GM12878 (cell line): ENCODE results near the gene PPP2R5A. TPM values are rescaled to one million over a fixed set of nuclear protein-coding genes. Genes with fewer than 3 reads are reported as not detected.
"Not testable (repeated sequence)": the region's sequence is repeated elsewhere in the genome, so short reads cannot be mapped to it uniquely, and the experiment has no call there.

Source experiments
- ATAC-seq: fragments of 200-7000 bp; cut with Tn5 transposase; 3 replicates; pipeline ENCODE4 v1.9.1; 2020; ENCODE audit warnings: mild to moderate bottlenecking, moderate library complexity
- BruUV-seq: library from RNA; stranded (reverse); fragments of 400-500 nt; replicated peaks from 2 replicates; lab custom pipeline; 2021; lab: Mats Ljungman, UMichigan
- CTCF ChIA-PET: fragments of 300-600 bp; sonication (Branson Sonifier 250); formaldehyde crosslinking; extraction: SDS; loops from one replicate; lab custom pipeline; 2021; ENCODE audit warnings: inconsistent platforms; lab: Yijun Ruan, JAX
- POLR2A ChIA-PET: fragments of 350-600 bp; formaldehyde crosslinking; extraction: SDS; loops from one replicate; lab custom pipeline; 2021; ENCODE audit warnings: inconsistent platforms; lab: Charles Lee
- RAD21 ChIA-PET: fragments of 300-600 bp; sonication (Branson Sonifier 250); formaldehyde crosslinking; loops from one replicate; lab custom pipeline; 2023; ENCODE audit warnings: antibody characterized with exemption; ENCODE audit not compliant: unreplicated experiment; lab: Charles Lee
- SMC1A ChIA-PET: fragments of 300-600 bp; sonication (Branson Sonifier 250); formaldehyde crosslinking; loops from one replicate; lab custom pipeline; 2023; ENCODE audit not compliant: unreplicated experiment, uncharacterized antibody; lab: Charles Lee
- DNase-seq: peaks from one replicate; pipeline ENCODE4 v3.0.0-alpha.2; 2011; ENCODE audit warnings: low read depth, low spot score
- FAIRE-seq: peaks from 3 replicates; lab custom pipeline; 2011; peaks lifted over from hg19 to GRCh38; lab: Jason Lieb, UNC
- H2AFZ ChIP-seq: 2 replicates; pipeline ENCODE4 v1.6.0; 2011; ENCODE audit warnings: low read depth, low read length, control low read depth; ENCODE audit not compliant: control insufficient read depth
- H3K27ac ChIP-seq: 2 replicates; pipeline ENCODE4 v1.5.1; 2011; ENCODE audit warnings: control low read depth; ENCODE audit not compliant: control insufficient read depth, insufficient read depth
- H3K27me3 ChIP-seq, 2 experiments: replicated peaks in 1 of 2; 2 replicates each; pipeline versions ENCODE4 v1.6.0 to v1.6.1; 2011; ENCODE audit warnings: low read length in 1 of 2; ENCODE audit not compliant: control insufficient read depth in 2 of 2, insufficient read depth in 2 of 2
- H3K36me3 ChIP-seq, 2 experiments: 2 replicates each; pipeline ENCODE4 v1.5.1; 2011; ENCODE audit warnings: low read length in 1 of 2; ENCODE audit not compliant: control insufficient read depth in 2 of 2, insufficient read depth in 2 of 2
- H3K4me1 ChIP-seq: 2 replicates; pipeline ENCODE4 v1.6.1; 2011; ENCODE audit warnings: mild to moderate bottlenecking, low read length, moderate library complexity, mixed read lengths; ENCODE audit not compliant: control insufficient read depth, insufficient read depth
- H3K4me2 ChIP-seq: 2 replicates; pipeline ENCODE4 v1.6.0; 2011; ENCODE audit warnings: control low read depth; ENCODE audit not compliant: control insufficient read depth, insufficient read depth
- H3K4me3 ChIP-seq: fragments of 200-600 bp; sonication (generic); 2 replicates; pipeline ENCODE4 v1.5.1; 2016
- H3K79me2 ChIP-seq: 2 replicates; pipeline ENCODE4 v1.6.0; 2011; ENCODE audit warnings: low read length; ENCODE audit not compliant: control insufficient read depth, insufficient read depth
- H3K9ac ChIP-seq: 2 replicates; pipeline ENCODE4 v1.8.0; 2011; ENCODE audit warnings: low read length, control low read depth, mixed read lengths; ENCODE audit not compliant: control insufficient read depth, insufficient read depth
- H3K9me3 ChIP-seq: replicated peaks from 3 replicates; pipeline ENCODE4 v1.5.1; 2011; ENCODE audit warnings: mild to moderate bottlenecking, low read length; ENCODE audit not compliant: control insufficient read depth, insufficient read depth
- H4K20me1 ChIP-seq: 2 replicates; pipeline ENCODE4 v1.6.0; 2011; ENCODE audit not compliant: control insufficient read depth, insufficient read depth
- ATF7 ChIP-seq: fragments of 450-650 bp; IDR thresholded peaks from 2 replicates; pipeline ENCODE4 v1.6.1; 2016; ENCODE audit warnings: low read depth, mild to moderate bottlenecking
- HDAC2 ChIP-seq: fragments of 200-600 bp; sonication (generic); IDR thresholded peaks from 2 replicates; pipeline ENCODE4 v1.6.1; 2017
- MLLT1 ChIP-seq: fragments of 450-650 bp; IDR thresholded peaks from 2 replicates; pipeline ENCODE4 v1.6.1; 2016; ENCODE audit warnings: mild to moderate bottlenecking
- WGBS: methylation state at CpG from one replicate; pipeline ENCODE4 v1.1.6; 2016; ENCODE audit warnings: low lambda C conversion rate; ENCODE audit not compliant: insufficient replicate concordance, insufficient coverage; ENCODE audit errors: missing lambda C conversion rate; 5-methylcytosine and 5-hydroxymethylcytosine counted together
- in situ Hi-C: fragments of 300-500 bp; cut with MboI; formaldehyde crosslinking; loops from 9 replicates; pipeline ENCODE4 v1.14.3; 2018; ENCODE audit warnings: mixed read lengths
- intact Hi-C: fragments of 100-400 bp; cut with micrococcal nuclease; formaldehyde crosslinking; loops from one replicate; pipeline ENCODE4 v1.14.2; 2022; ENCODE audit not compliant: unreplicated experiment
- polyA plus RNA-seq, 11 experiments: library from polyadenylated mRNA; depleted of rRNA in 4 of 11; unstranded in 6 of 11; stranded (reverse) in 5 of 11; fragments of >200 nt; fragmentation: Nextera tagmentation in 4 of 11; fragmentation: Illumina TruSeq in 1 of 11; extraction: Ambion mirVana in 4 of 11; extraction: Trizol in 1 of 11; gene quantifications; 1 replicate in 1 of 11; 2 replicates in 10 of 11; pipeline versions ENCODE4 v1.2.1 to v1.2.3, GENCODE V29; 2011 to 2016; ENCODE audit warnings: inconsistent platforms in 2 of 11, missing spikeins in 2 of 11, low read depth in 1 of 11
- total RNA-seq, 4 experiments: library from RNA; depleted of rRNA in 3 of 4; stranded (reverse); fragments of >200 nt in 3 of 4; fragmentation: Illumina TruSeq in 1 of 4; extraction: Trizol in 1 of 4; gene quantifications; 2 replicates each; pipeline versions ENCODE4 v1.2.1 to v1.2.3, GENCODE V29; 2013 to 2021

The PPP2R5A gene
- total and polyA plus RNA-seq, 10 of the 15 experiments (the other 5 are each of a cell fraction or from before 2014, with no cell fraction given) = 15.4 to 40.6 (median 32.5) TPM

GRCh38 chr1:212287261-212287895 lies 2.2 kb downstream of the PPP2R5A start:
- ChIA-PET SMC1A (interaction anchor here (0.6 to 5.1 kb wide), 20 partner anchors 8 to 606 kb away, joined by 3 to 31 read pairs (median 4); partner anchors contain the start of genes DTL and INTS7), CTCF (interaction anchor here (0.9 to 3.4 kb wide), 11 partner anchors 42 to 606 kb away, joined by 3 to 22 read pairs (median 6); partner anchors contain the start of genes DTL and INTS7), RAD21 (interaction anchor here (0.5 to 3.0 kb wide), 13 partner anchors 29 to 606 kb away, joined by 3 to 24 read pairs (median 7); partner anchors contain the start of genes DTL and INTS7), POLR2A (interaction anchor here (1.2 to 2.5 kb wide), 5 partner anchors 8 to 592 kb away, joined by 3 to 8 read pairs (median 4); partner anchors contain the start of gene PACC1)
- H3K27me3 ChIP-seq = no peaks in the 10 kb centered on the region
- ATAC-seq (no peak), DNase-seq (no peak), FAIRE-seq (no peak)
- no peaks in the 10 kb centered on the region for H3K9me3 ChIP-seq
- peaks cover 18% of the 10 kb centered on the region for H3K4me1 ChIP-seq
- 33% methylated on average over 3 of the region's 3 CpGs for WGBS
- H3K27ac ChIP-seq = peak overlapping the region; percentile 79
- intact Hi-C loops = loop anchor here (5.0 kb wide), 2 partner anchors 125 to 590 kb away; partner anchors contain the start of gene PACC1
- peak; percentile 68 for TF ChIP-seq ATF7
- TF ChIP-seq HDAC2 = no peak
- no peaks in the 10 kb centered on the region for H4K20me1 ChIP-seq
- peak overlapping the region; percentile 68 for H3K4me2 ChIP-seq
- H3K79me2 ChIP-seq = peaks cover 71% of the 10 kb centered on the region
- no TSS peak for BruUV-seq
- peak overlapping the region; percentile 70 for H3K9ac ChIP-seq
- H3K36me3 ChIP-seq = no peaks in the 10 kb centered on the region
- H2AFZ ChIP-seq = no peak overlapping the region
- H3K4me3 ChIP-seq = peak overlapping the region; percentile 88
- in situ Hi-C loops = no loop called here

- Histone ChIP-seq H3K4me2 (peak overlapping the region; percentile 68), H3K4me3 (peak overlapping the region; percentile 67), H3K4me1 (peaks cover 22% of the 10 kb centered on the region), H3K79me2 (peaks cover 77% of the 10 kb centered on the region)
- RAD21 ChIA-PET = interaction anchor here (0.8 to 3.0 kb wide), 6 partner anchors 28 to 607 kb away, joined by 3 to 24 read pairs (median 8); no protein-coding TSS in a partner anchor
- TF ChIP-seq MLLT1 = peak; percentile 83
- BruUV-seq, in situ Hi-C loops, H2AFZ ChIP-seq, DNase-seq, FAIRE-seq, H3K27ac ChIP-seq, H3K27me3 ChIP-seq, ATAC-seq, H4K20me1 ChIP-seq, H3K9ac ChIP-seq, H3K36me3 ChIP-seq, H3K9me3 ChIP-seq: not testable (repeated sequence)
- WGBS = 84% methylated on average over 9 of the region's 9 CpGs
- intact Hi-C loops = loop anchor here (5.0 kb wide), 2 partner anchors 124 to 591 kb away; partner anchors contain the start of gene PACC1
- SMC1A ChIA-PET = interaction anchor here (0.8 to 5.1 kb wide), 13 partner anchors 8 to 607 kb away, joined by 3 to 31 read pairs (median 5); partner anchors contain the start of genes DTL and INTS7
- POLR2A ChIA-PET = interaction anchor here (0.5 to 1.3 kb wide), 4 partner anchors 51 to 593 kb away, joined by 4 to 5 read pairs (median 4); partner anchors contain the start of gene PACC1
- CTCF ChIA-PET = interaction anchor here (0.9 to 3.4 kb wide), 9 partner anchors 41 to 607 kb away, joined by 3 to 22 read pairs (median 7); partner anchors contain the start of genes DTL and INTS7
These were observed 2.8 kb downstream of the PPP2R5A start for GRCh38 chr1:212287995-212288394.
